ENCODE data around the gene GTF2IRD2. TPM values are rescaled to one million over a fixed set of nuclear protein-coding genes. Genes with fewer than 3 reads are reported as not detected.
"Not testable (repeated sequence)": the region's sequence is repeated elsewhere in the genome, so short reads cannot be mapped to it uniquely, and the experiment has no call there.

The GTF2IRD2 gene
- polyA plus RNA-seq, 1 donor, result 15.9 TPM

DNA sequence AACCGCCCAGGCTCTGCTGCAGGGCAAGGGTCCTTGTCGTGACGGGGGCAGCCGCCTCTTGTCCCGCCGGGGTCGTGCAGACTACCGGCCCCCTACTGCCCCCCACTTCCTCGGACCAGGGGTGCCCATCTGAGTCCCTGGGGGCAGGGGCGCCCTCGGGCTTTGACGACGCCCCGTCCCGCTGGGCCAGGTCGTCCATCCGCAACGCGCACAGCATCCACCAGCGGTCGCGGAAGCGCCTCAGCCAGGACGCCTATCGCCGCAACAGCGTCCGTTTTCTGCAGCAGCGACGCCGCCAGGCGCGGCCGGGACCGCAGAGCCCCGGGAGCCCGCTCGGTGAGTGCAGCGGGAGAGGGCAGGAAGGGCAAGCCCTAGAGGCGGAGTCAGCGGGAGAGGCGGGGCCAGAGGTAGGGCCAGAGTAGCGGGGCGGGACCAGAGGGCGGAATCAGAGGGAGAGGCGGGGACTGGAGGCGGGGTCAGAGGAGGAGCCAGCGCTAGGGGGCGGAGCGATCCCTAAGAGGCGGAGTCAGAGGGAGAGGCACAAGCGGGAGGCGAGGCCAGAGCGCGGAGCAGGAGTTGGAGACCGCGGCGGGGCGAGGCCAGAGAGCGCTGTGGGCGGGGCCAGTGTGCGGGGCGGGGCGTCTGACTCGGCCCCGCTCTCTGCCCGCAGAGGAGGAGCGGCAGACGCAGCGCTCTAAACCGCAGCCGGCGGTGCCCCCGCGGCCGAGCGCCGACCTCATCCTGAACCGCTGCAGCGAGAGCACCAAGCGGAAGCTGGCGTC, 62.8 kb downstream of the GTF2IRD2 start:
- DNase-seq, result peak; percentile 76

DNA sequence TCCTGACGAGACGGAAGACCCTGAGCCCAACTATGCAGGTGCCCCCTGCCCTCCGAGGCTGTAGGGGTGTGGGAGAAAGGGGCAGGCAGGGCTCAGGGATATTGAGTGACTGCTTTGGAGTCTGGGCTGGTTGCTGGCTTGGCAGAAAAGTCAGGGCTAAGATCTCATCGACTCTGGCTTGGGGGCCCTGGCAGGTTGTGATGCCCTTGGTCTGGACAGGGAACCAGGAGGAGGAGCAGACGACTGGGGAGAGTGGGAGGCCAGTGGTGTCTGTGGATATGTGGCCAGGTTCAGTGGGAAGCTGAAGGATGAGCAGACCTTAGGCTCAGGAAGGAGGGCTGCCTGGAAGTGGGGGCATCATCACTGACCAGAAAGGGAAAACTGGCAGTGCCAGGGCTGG, 67.8 kb downstream of the GTF2IRD2 start:
- not testable (repeated sequence) for DNase-seq

DNA sequence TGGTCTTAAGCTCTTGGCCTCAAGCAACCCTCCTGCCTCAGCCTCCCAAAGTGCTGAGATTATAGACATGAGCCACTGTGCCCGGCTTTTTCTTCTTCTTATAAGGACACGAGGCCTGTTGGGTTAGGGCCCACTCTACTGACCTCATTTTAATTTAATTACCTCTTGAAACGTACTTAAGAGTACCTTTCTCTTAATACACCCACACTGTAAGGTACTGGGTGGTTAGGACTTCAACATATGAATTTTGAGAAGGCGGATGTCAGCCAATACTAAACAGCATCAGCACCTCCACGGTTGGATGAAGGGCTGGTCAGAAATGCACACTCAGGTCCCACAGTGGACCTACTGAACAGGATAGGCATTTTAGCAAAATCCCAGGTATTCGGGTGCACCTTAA, 69.7 kb downstream of the GTF2IRD2 start:
- DNase-seq, result not testable (repeated sequence)

DNA sequence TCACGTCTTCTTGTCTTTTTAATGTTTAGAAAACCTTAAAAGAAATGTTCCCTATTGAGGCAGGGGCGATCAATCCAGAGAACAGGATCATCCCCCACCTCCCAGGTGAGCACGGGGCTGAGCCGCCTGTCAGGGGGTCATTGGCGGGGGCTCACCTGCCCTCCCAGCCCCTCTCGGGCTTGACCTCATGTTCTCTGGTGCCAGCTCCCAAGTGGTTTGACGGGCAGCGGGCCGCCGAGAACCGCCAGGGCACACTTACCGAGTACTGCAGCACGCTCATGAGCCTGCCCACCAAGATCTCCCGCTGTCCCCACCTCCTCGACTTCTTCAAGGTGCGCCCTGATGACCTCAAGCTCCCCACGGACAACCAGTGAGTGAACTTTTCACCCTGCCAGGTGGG, 72.4 kb downstream of the GTF2IRD2 start:
- DNase-seq, result not testable (repeated sequence)

DNA sequence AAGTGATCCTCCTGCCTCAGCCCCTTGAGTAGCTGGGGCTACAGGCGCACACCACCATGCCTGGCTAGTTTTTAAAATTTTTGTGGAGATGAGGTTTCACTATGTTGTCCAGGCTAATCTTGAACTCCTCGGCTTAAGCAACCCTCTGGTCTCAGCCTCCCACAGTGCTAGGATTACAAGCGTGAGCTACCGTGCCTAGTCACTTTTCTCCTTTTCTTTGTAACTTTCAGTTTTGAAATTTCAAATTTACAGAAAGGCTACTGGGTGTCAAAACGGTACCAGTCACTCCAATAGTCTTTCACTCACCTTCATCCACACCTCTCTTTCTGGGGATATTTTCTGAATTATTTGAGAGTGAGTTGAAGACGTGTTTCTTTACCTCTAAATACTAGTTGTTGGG, 76.3 kb downstream of the GTF2IRD2 start:
- not testable (repeated sequence) for DNase-seq

DNA sequence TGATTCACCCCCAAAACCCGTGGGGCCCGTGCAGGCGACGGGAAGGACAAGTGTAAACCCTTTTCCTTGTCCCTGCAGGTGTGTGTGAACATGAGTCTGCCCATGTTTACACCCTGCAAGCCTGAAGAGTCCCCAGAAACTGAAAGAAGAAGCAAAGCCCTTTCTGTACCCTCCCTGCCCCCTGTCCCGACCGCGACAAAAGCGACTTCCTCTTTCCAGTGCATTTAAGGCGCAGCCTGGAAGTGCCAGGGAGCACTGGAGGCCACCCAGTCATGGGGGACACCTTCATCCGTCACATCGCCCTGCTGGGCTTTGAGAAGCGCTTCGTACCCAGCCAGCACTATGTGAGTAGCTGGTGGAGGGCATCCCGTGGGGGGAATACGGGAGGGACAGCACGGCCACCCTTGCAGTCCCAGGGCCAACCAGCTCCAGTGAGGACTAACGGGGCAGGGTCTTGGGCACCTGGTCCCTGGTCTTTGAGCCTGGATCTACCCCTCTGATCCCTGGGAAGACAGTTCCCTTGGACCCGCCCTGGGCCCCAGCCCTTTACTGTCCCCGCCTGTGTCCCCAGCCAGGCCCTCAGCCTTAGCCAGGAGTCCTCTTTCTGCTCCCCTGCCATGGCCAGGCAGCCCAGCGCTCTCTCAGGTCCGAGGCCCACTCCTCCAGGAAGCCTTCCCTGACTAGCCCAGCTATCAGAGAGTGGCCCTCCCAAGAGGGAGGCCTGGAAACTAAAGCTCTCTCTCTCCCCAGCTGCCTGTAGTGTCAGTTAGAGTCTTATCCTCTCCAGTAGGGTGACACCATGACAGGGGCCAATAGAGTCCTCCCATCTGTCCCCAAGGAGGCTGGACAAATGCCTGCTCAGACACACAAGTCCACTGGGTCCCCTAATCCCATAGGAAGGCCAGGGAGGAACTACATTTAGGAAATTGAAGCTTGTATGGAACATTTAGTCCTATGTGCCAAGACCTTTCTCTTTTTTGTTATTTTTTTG, 77.3 kb downstream of the GTF2IRD2 start, which contains the start of gene NCF1:
Gene NCF1 (plus strand): TSS at position 252 of the 991 bp plus-strand sequence. CDS start 21 bp downstream, at position 273.
- DNase-seq, result not testable (repeated sequence)

DNA sequence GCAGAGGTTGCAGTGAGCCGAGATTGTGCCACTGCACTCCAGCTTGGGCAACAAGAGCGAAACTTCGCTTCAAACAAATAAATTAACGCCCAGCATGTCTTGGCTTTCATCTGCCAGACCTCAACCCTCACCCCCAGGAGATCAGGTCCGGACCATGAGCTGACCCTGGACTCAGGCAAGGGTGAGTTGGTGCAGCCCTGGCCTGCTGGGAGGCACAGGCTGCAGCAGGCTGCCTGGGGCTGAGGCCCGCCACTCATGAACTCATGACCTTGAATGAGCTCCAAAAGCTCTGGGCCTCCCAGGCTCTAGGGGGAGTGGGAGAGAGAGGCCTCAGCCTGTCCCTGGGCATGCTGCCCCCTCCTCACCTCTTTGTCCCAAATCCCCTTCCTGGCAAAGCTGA, 79.3 kb downstream of the GTF2IRD2 start:
- not testable (repeated sequence) for DNase-seq

DNA sequence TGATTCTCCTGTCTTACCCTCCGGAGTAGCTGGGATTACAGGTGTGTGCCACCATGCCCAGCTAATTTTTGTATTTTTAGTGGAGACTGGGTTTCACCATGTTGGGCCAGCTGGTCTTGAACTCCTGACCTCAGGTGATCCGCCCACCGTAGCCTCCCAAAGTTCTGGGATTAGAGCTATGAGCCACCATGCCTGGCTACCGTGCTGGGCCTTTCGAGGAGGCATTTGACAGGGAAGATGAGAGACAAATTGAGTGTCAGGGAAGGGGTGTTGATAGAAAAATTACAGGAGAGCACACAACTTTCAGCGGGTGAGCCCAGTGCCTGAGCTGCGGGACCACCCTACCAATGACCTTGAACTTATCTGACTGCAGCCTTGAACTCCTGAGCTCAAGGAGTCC, 81.3 kb downstream of the GTF2IRD2 start:
- not testable (repeated sequence) for DNase-seq

DNA sequence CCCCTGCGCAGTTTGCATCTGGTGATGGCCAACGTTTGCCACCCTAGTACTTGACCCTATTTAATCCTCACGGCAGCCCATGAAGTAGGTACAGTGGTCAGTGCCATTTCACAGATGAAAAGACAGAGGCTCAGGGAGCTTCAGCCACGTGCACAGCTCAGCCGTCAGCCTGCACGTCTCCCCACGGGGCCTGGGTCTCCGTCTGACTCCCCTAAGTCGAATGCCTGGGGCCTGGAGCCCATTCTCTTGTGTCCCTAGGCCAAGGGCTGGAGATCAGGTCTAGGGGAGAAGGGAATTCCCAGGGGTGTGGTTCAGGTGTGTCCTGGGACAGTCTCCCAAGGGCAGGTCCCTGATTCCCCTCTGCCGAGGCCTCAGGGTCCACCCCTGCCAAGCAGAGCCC, 84.4 kb downstream of the GTF2IRD2 start:
- not testable (repeated sequence) for DNase-seq

DNA sequence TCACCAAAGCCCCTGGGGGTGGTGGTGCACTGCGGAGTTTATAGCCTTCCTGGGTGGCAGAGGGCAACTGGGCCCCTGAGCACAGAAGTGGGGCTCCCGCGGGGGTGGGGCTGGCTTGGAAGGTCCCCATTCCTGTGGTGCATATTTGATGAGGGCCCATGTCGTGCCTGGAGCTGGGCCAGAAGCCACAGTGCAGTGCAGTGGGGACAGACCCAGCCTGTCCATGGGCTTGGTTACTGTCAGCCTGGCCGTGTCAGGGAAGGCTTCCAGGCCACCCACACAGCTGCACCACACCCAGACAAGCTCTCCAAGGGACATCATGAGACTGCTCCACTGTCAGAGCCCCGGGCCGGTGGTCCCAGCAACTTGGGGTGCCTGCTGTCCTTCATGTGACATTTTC, 84.9 kb downstream of the GTF2IRD2 start:
- not testable (repeated sequence) for DNase-seq

DNA sequence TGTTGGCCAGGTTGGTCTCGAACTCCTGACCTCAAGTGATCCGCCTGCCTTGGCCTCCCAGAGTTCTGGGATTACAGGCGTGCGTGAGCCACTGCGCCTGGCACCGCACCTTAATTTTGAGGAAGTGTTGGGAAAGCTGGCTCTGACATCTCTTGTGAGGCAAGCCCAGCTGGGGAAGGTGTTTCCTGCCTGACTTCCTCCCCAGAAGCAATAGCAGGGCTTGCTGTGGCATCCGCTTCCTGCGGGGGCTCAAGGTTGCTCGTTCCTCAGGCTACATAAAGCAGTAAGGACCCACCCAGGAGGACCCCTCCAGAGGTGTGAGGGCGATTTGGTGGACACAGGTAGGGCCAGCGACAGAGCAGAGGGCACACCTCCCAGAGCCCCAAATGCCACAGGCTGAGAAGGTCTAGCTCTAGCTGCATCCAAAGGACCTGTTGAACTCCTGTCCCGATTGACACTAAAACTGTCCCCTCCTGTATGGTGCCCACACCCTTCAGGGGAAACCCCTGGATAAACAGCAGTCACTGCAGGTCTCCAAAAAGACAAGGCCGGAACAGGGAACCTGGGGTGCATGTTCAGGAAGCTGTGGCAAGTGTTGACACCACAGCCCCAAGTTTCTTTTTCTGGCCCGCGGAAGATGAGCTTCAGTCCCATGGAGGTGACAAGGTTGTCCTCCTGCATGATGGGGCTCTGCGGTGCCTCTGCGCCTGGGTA, 86.0 kb downstream of the GTF2IRD2 start:
- DNase-seq, result not testable (repeated sequence)

DNA sequence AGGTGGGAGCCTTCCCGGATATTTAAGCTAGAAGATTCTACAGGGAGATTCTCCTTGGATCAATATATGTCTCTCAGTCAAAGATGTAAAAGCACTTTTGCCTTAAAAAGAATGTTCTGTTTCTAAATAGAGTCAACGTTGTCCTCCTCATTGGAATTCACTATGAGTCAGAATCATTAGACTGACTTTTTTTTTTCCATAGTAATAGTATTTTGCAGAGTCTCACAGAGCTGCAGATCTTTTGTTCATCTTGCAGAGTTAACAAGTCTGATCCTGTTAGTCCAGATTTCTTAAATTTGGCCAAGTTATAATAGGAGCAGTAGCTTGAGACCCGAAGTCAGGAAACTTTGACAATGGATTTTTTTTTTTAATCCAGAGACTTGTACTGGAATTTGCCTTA, 92.4 kb downstream of the GTF2IRD2 start:
- not testable (repeated sequence) for DNase-seq

DNA sequence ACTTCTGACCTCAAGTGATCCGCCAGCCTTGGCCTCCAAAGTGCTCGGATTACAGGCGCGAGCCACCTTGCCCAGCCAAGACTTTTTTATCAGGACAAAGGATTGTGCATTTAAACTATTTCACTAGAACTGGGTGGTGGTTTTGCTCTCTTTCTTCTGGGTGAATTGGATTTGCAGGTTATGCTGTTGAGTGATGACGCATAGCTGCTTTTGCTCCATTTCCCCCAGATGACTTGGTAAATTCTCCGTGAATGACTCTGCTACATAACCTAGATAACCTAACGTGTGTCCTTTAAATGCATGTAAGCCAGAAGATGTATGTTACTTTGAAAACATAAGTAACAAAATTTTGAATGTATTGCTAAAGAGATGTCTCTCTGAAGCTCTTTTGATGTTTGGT, 93.1 kb downstream of the GTF2IRD2 start:
- not testable (repeated sequence) for DNase-seq

DNA sequence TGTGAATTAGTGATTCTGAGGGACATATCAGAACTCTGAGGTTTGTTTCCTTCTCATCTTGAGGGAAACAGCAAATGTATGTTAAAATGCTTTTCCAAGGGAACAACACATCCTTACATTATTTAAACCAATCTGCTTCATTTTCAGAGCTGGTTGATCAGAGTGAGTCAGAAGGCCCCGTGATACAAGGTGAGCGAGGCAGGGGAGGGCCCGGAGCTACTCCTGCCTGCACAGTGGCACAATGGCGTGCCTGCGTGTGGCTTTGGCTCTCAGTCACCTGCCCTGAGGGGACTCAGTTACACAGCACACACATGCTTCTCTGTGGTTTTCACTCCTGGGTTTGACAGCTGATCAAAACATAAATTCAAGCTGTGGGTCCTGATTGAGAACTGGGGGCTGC, 94.7 kb downstream of the GTF2IRD2 start:
- not testable (repeated sequence) for DNase-seq

DNA sequence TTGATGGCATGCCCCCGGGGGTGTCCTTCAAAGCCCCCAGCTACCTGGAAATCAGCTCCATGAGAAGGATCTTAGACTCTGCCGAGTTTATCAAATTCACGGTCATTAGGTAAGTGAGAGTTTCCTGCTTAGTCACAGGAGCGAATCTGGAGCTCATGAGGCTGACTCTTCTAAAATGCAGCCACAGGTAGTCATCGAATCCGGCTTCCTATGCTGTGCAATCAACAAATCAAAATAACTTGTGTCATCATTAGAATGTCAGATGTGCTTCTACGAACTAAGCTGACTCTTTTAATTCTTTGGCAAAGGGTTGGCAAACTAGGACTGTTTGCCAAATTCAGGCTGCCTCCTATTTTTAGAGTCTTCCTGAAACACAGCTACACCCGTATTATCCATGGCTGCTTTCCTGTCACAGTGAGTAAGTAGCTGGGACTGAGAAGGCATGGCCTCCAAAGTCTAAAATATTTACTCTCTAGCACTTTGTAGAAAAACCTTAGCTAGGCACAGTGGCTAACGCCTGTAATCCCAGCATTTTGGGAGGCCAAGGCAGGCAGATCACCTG, 97.4 kb downstream of the GTF2IRD2 start:
- not testable (repeated sequence) for DNase-seq

Other genes with a start within 250 kb of the GTF2IRD2 start
- 175 TPM for gene GTF2I, start 193.9 kb downstream of the GTF2IRD2 start, polyA plus RNA-seq (ENCODE audit: insufficient read length)
- gene NCF1, start 77.6 kb downstream of the GTF2IRD2 start, polyA plus RNA-seq (ENCODE audit: insufficient read length), result 1.6 TPM
- gene CASTOR2, start 113.1 kb upstream of the GTF2IRD2 start, polyA plus RNA-seq (ENCODE audit: insufficient read length), result 27.6 TPM
- gene RCC1L, start 222.2 kb upstream of the GTF2IRD2 start, polyA plus RNA-seq (ENCODE audit: insufficient read length), result 42.3 TPM
- gene GTF2IRD2B, start 241.0 kb upstream of the GTF2IRD2 start, polyA plus RNA-seq (ENCODE audit: insufficient read length), result 28.8 TPM